BJ (cell line): ENCODE data around the gene ADIPOQ. TPM values are rescaled to one million over a fixed set of nuclear protein-coding genes. Genes with fewer than 3 reads are reported as not detected.
"Not testable (repeated sequence)": the region's sequence is repeated elsewhere in the genome, so short reads cannot be mapped to it uniquely, and the experiment has no call there.

Experiments used
- CTCF ChIA-PET: fragments of 350-600 bp; formaldehyde crosslinking; extraction: SDS; loops from one replicate; lab custom pipeline; 2021; ENCODE audit warnings: antibody characterized with exemption, inconsistent platforms; lab: Yijun Ruan, JAX
- POLR2A ChIA-PET: fragments of 300-600 bp; sonication (Branson Sonifier 250); formaldehyde crosslinking; extraction: SDS; loops from one replicate; lab custom pipeline; 2021; ENCODE audit warnings: antibody characterized with exemption; lab: Charles Lee
- DNase-seq: peaks from one replicate; pipeline ENCODE4 v3.0.0-alpha.2; 2011; ENCODE audit warnings: low read depth
- H3K27me3 ChIP-seq: 2 replicates; pipeline ENCODE4 v1.6.0; 2011; ENCODE audit warnings: low read length; ENCODE audit not compliant: control insufficient read depth, insufficient read depth
- H3K36me3 ChIP-seq: 2 replicates; pipeline ENCODE4 v1.5.1; 2011; ENCODE audit warnings: low read length; ENCODE audit not compliant: control insufficient read depth, insufficient read depth
- H3K4me3 ChIP-seq: 2 replicates; pipeline ENCODE4 v1.5.1; 2011; ENCODE audit warnings: low read depth, mild to moderate bottlenecking, control low read depth, low read length
- CTCF ChIP-seq: IDR thresholded peaks from 2 replicates; pipeline ENCODE4 v1.5.1; 2011; ENCODE audit warnings: low read depth, mild to moderate bottlenecking, control low read depth, inconsistent platforms, low read length, moderate library complexity; ENCODE audit not compliant: insufficient read depth
- polyA plus RNA-seq: library from polyadenylated mRNA; depleted of rRNA; stranded (reverse); fragments of >200 nt; gene quantifications from 2 replicates; pipeline ENCODE4 v1.2.3, GENCODE V29; 2011

The ADIPOQ gene
- polyA plus RNA-seq, 1 experiment: not detected

GRCh38 chr3:186849374-186849975 is 7.0 kb downstream of the ADIPOQ start:
- peak; percentile 28 for TF ChIP-seq CTCF
- peak; percentile 4 for DNase-seq
- peaks cover 10% of the 10 kb centered on the region for H3K27me3 ChIP-seq
- ChIA-PET CTCF (interaction anchor here (0.6 to 2.3 kb wide), 26 partner anchors 10 to 835 kb away, joined by 3 to 25 read pairs (median 4); partner anchors contain the start of gene RPL39L), POLR2A (no interaction called here)
- no peaks in the 10 kb centered on the region for H3K36me3 ChIP-seq
- H3K4me3 ChIP-seq: no peak overlapping the region

GRCh38 chr3:186851835-186852234 is 9.3 kb downstream of the ADIPOQ start:
- H3K27me3 ChIP-seq, POLR2A ChIA-PET, H3K4me3 ChIP-seq, DNase-seq, H3K36me3 ChIP-seq: not testable (repeated sequence)
- CTCF ChIA-PET: interaction anchor here (0.6 to 3.3 kb wide), 6 partner anchors 18 to 827 kb away, joined by 3 to 18 read pairs (median 3); partner anchors contain the start of gene RPL39L

GRCh38 chr3:186852994-186853393 is 10.5 kb downstream of the ADIPOQ start:
- no peak for TF ChIP-seq CTCF
- H3K4me3 ChIP-seq: no peak overlapping the region
- POLR2A ChIA-PET: no interaction called here
- DNase-seq: no peak
- peaks cover 5% of the 10 kb centered on the region; the same call in 1 of the 2 replicates for H3K27me3 ChIP-seq
- CTCF ChIA-PET: interaction anchor here (1.8 to 3.3 kb wide), 2 partner anchors 261 to 312 kb away, joined by 7 to 18 read pairs; no protein-coding TSS in a partner anchor
- no peaks in the 10 kb centered on the region for H3K36me3 ChIP-seq

GRCh38 chr3:186854146-186854545 is 11.6 kb downstream of the ADIPOQ start:
- Histone ChIP-seq H3K27me3 (peaks cover 5% of the 10 kb centered on the region; the same call in 1 of the 2 replicates), H3K4me3 (no peak overlapping the region), H3K36me3 (no peaks in the 10 kb centered on the region)
- ChIA-PET POLR2A (no interaction called here), CTCF (interaction anchor here (3.3 kb wide), 1 partner anchor 311 kb away, joined by 18 read pairs; no protein-coding TSS in a partner anchor)
- no peak for TF ChIP-seq CTCF
- no peak for DNase-seq

DNA sequence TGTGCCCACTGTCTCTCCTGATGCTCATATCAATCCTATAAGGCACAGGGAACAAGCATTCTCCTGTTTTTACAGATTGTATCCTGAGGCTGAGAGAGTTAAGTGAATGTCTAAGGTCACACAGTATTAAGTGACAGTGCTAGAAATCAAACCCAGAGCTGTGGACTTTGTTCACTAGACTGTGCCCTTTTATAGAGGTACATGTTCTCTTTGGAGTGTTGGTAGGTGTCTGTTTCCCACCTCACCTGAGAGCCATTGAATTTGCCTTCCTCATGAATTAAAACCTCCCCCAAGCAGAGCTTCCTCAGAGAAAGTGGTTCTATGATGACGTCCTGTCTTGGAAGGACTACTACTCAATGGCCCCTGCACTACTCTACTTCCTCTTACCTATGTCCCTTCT is 12.4 kb downstream of the ADIPOQ start:
- H3K36me3 ChIP-seq: no peaks in the 10 kb centered on the region
- ChIA-PET CTCF (no interaction called here), POLR2A (no interaction called here)
- no peak overlapping the region for H3K4me3 ChIP-seq
- DNase-seq: no peak
- H3K27me3 ChIP-seq: peaks cover 5% of the 10 kb centered on the region; the same call in 1 of the 2 replicates
- TF ChIP-seq CTCF: no peak

- TF ChIP-seq CTCF: no peak
- H3K27me3 ChIP-seq: peaks cover 3% of the 10 kb centered on the region; the same call in 1 of the 2 replicates
- H3K4me3 ChIP-seq: no peak overlapping the region
- POLR2A ChIA-PET: no interaction called here
- H3K36me3 ChIP-seq: no peaks in the 10 kb centered on the region
- DNase-seq: no peak
- CTCF ChIA-PET: no interaction called here
Measured at GRCh38 chr3:186857743-186858142, 15.2 kb downstream of the ADIPOQ start.

- DNase-seq, H3K36me3 ChIP-seq, POLR2A ChIA-PET, CTCF ChIA-PET, H3K27me3 ChIP-seq, H3K4me3 ChIP-seq: not testable (repeated sequence)
Measured at GRCh38 chr3:186865215-186865853, 22.8 kb downstream of the ADIPOQ start.

DNA sequence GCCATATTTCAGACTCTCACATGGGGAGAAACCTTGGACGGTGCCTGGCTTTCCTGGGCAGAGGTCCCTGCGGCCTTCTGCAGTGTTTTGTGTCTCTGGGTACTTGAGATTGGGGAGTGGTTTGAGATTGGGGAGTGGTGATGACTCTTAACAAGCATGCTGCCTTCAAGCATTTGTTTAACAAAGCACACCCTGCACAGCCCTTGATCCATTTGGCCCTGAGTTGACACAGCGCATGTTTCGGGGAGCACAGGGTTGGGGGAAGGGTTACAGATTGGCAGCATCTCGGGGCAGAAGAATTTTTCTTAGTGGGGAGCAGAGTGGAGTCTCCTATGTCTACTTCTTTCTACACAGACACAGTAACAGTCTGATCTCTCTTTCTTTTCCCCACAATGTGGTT is 23.6 kb downstream of the ADIPOQ start:
- H3K27me3 ChIP-seq, H3K4me3 ChIP-seq, DNase-seq, CTCF ChIA-PET, H3K36me3 ChIP-seq, POLR2A ChIA-PET: not testable (repeated sequence)
